Non-pigmented ciliary epithelial cell (primary cell): Measurements from ENCODE around the gene KCNJ10.
"Not testable (repeated sequence)": the region's sequence is repeated elsewhere in the genome, so short reads cannot be mapped to it uniquely, and the experiment has no call there.

ENCODE experiments used
- DNase-seq: peaks from one replicate; pipeline ENCODE4 v3.0.0-alpha.2; 2010; ENCODE audit warnings: low read depth

The KCNJ10 gene

DNA sequence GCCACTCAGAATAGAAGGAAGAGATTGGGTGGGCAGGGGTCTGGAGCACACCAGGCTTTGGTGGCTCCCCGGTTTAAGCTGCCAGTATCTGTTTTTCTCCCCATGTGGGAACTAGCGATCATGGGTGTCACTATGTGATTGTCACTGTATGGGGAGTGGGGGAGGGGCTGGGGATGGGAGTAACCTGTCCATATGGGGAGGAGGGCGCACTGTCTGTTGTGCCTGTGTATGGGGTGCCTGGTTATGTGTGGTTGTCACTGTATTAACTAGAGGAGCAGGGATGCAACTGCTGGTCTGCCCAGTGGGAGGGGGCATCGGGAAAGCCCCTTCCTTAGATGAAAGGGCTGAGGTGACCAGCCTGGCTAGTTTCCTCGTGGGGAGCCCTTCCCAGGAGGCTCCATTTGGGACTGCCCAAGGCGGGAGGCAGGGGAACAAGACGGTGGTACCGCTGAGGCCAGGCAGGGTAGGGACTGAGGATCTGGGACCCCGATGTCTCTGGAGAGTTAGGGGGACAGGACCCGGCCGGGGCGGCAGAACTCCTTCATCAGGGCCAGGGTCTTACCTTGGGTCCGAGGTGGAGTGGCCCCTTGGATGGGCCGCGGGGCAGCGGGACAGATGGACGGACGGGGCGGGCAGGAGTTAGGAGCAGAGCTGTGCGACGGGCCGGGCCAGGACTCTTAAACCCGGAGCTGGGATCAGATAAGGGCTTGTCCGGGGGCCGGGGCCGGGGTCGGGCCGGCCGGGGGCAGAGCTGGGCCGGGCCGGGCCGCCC, at the start of gene KCNJ10:
Gene KCNJ10, minus strand, starts transcription at position 701 of the 772 bp plus-strand sequence. CDS start 27,628 bp downstream, outside the sequence.
- no peak for DNase-seq

DNA sequence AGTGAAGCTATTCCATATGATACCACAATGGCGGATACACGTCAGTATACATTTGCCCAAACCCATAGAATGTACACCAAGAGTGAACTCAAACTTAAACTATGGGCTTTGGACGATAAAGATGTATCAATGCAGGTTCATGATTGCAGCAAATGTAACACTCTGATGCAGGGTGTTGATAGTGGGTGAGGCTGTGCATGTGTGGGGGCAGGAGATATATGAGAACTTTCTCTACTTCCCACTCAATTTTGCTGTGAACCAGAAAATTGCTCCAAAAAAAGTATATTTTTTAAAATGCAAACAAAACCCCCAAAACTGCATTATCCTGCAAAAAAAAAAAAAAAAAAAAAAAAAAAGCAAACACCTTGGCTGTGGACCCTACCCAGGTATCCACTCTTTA, 49.0 kb upstream of the KCNJ10 start:
- DNase-seq, result no peak

DNA sequence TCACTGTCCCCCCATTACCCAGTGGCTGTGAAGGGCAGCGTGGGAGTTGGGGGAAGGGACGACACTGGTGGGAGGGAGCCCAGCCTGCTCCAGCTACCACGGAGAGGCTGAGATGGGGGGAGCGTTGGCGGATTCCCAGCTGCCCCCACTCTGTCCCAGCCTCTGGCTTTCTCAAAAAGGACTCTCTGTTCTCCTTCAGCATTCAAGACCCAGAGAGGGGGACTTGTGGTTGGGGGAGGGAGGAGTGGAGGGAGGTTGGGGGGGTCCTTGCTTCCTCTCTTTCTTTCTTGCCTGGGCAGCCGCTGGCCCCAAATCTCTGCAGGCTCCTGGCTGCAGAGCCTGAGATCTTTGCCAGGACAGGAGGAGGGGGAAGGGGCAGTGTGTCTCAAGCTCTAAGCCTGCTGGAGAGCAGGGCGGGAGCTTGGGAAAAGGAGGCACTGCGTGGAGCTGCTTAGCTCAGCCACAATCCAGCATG, 47.8 kb upstream of the KCNJ10 start:
- no peak for DNase-seq

DNA sequence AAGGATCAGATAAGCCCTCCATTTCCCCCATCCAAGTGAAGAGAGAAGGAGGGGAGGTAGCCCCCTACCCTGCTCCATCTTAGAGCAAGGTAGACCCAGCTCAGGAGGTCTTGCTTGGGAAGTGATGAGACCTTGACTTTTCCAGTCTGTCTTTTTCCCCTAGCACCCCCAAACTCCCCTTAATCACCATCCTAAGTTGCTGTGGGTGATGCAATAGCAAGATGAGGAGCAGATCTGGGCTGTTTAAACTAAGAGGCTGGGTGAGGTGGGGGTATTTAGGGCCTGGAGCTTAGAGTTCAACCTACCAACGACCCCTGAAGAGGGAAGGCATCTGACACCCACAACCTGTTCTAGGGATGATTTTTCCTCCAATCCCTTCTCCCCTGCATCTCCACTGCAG, 47.3 kb upstream of the KCNJ10 start:
- DNase-seq, result no peak

- DNase-seq, result no peak
These were observed 46.6 kb upstream of the KCNJ10 start for GRCh38 chr1:160116283-160117147.

DNA sequence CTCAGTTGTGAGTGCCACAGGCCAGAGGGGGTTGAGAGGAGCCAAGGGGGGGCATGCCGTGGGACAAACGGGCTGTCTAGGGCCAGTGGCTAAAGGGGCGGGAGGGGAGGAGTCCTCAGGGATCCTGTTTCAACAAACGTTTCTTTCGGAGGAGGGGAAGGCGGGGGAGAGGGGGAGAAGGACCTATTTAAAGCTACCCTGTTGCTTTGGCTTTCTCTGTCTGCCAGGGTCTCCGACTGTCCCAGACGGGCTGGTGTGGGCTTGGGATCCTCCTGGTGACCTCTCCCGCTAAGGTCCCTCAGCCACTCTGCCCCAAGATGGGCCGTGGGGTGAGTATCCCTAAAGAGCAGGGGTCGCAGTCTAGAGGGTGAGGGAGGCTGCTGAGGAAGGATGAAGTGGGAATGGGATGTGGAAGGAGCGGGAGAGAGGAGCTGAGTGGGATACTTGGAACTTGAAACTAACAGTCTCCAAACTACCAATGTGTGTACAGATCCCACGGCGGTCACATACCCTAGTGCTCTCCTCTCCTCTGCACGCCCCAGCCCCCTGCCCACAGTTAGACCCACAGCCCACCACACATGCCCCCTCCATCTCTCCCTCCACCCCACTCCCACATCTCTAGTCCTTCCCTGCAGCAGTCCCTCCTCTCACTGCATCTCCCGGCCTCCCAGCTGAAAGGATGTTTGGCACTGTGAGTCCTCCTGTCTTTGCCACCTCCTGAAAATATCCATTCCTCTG, 45.8 kb upstream of the KCNJ10 start, which contains the start of gene ATP1A2:
Gene ATP1A2, plus strand, starts transcription at position 215 of the 738 bp plus-strand sequence. Its CDS starts 103 bp downstream, at position 318.
- no peak for DNase-seq

DNA sequence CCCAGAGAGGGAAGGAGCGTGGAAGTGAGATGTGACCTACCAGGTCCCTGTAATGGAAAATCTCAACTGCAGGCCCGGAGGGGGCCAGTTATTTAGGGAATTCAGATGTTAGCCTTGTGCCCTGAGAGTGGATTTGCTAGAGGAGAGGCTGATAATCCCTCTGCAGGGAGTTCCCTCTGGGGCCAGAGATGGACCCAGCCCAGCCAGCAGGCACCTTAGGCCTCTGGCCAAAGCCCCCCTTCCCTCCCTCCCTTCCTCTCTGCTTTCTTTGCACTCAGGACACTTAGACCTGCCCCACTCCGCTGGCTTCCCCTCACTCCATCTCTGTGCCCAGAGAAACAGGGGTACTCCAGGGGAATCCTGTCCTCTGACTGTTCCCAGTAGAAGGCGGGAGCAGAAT, 44.1 kb upstream of the KCNJ10 start:
- DNase-seq, result no peak

GRCh38 chr1:160113407-160113806, 43.4 kb upstream of the KCNJ10 start:
- DNase-seq, result no peak

DNA sequence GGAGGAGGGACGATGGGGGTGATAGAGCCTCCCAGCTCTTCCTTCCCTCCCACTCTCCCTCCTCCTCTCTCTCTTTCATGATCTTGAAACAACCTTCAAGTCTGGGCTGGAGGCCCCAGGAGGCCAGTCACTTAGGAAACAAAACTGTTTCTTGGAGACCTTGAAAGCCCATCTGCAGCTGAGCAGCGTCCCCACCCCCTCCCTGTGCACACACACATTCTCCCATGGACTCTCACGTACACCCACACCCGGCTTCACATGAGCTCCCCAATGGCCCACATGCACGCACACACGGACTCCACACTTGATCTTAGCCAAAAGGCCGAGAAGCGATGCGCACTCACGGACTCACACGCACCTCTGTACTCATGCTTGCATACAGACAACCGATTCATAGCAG, 42.4 kb upstream of the KCNJ10 start:
- no peak for DNase-seq

DNA sequence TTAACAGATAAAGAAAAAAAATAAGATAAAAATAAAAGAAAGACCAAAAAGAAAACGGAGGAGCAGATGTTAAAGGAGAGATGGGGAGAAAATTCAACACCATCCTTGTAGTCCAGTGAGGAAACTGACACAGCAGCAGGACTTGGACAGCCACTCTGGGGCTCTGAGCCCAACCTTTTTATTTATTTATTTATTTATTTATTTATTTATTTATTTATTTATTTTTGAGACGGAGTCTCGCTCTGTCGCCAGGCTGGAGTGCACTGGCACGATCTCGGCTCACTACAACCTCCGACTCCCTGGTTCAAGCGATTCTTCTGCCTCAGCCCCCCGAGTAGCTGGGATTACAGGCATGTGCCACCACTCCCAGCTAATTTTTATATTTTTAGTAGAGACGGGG, 41.5 kb upstream of the KCNJ10 start:
- DNase-seq, result not testable (repeated sequence)

- DNase-seq, result no peak
These were observed 39.7 kb upstream of the KCNJ10 start for GRCh38 chr1:160109686-160110085.

DNA sequence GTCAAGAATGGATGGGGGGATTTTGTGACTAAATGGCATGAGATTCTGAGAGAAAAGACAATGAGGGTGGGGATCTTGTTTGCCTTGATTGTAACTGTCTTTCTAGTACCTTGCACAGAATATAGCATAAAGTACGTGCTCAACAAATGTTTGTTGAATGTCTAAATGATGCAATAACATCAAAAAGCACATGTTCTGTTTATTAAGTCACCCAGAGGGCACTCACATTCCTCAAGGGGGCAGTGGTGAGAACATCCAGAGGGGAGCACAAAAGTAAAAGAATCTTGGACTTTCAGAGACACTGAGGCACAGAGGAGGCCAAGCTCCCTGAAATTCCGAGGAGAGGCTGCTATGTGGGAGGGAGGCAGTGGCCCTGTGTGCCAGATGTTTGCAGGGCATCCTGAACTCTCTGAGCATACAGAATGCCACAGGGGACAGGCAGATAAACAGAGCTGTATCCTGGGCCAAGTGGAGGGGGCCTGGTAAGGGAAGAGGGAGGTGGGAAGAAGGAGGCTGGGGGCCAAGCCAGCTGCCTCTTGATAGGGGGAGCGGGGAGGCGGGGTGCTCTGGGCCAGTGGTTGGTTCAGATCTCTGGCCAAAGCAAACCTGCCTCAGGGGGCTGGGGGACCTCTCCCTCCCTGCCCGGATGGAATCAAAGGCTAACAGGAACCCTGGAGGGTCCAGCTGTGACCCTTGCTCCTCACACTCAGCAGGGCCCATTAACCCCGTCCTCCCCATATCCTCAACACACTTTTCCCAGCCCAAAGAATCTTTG, 39.1 kb upstream of the KCNJ10 start:
- no peak for DNase-seq

DNA sequence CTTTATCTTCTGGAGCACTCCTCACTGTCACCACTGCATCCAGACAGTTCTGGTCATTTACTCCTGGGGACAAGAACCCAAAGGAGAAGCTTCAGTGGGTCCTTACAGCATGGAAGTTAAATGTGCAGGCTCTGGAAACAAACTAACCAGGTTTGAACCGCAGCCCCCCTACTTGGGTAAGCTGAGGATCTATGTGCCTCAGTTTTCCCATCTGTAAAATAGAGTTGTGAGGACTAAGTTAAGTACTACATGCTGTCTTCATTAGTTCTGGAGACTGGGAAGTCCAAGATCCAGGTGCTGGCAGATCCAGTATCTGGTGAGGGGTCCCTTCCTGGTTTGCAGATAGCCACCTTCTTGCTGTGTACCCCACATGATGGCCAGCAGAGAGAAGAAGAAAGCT, 37.6 kb upstream of the KCNJ10 start:
- no peak for DNase-seq

DNA sequence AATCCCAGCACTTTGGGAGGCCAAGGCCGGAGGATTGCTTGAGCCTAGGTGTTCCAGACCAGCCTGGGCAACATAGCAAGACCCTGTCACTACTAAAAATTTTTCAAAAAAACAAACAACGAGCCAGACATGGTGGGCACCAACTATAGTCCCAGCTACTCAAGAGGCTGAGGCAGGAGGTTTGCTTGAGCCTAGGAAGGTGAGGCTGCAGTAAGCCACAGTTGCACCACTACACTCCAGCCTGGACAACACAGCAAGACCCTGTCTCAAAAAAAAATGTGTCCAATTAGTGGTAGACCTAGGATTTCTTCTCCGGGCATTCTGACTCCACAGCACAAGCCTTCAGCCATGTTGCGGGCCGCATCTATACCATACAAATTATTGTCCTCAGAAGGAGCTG, 35.2 kb upstream of the KCNJ10 start:
- no peak for DNase-seq

- DNase-seq, result no peak
These were observed 34.5 kb upstream of the KCNJ10 start for GRCh38 chr1:160104486-160104885.

DNA sequence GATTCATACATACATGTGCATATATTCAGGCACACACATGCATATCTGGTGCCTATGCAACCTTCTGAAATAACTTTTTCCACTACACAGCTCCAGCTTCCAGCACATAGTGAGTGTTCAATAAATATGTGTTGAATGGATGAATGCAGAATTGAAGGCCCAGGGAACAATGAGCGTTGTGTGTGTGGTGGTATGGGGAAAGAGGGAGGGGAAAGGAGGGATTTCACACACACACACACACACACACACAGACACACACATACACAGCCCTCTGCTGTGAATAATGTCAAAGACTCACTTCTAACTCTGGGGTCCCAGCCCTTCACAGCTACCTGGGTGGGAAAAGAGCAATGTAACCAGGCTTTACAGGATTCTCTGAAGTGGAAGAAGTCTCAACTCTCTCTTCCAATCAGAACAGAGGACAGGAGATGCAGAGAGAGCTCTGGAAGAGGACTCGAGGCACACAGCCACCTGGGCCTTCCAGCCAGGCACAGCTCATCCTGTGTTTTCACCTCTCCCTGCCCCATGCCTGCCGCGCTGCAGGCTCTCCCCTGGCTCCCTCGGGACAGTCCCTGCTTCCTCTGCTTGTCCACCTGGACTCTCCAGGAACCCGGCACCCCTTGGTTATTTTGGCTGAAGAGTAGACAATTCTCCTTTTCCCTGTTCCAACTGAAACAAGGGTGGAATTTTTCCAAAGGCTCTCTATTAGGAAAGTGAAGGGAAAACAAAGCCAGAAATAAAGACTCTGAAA, 33.9 kb upstream of the KCNJ10 start:
- no peak for DNase-seq

DNA sequence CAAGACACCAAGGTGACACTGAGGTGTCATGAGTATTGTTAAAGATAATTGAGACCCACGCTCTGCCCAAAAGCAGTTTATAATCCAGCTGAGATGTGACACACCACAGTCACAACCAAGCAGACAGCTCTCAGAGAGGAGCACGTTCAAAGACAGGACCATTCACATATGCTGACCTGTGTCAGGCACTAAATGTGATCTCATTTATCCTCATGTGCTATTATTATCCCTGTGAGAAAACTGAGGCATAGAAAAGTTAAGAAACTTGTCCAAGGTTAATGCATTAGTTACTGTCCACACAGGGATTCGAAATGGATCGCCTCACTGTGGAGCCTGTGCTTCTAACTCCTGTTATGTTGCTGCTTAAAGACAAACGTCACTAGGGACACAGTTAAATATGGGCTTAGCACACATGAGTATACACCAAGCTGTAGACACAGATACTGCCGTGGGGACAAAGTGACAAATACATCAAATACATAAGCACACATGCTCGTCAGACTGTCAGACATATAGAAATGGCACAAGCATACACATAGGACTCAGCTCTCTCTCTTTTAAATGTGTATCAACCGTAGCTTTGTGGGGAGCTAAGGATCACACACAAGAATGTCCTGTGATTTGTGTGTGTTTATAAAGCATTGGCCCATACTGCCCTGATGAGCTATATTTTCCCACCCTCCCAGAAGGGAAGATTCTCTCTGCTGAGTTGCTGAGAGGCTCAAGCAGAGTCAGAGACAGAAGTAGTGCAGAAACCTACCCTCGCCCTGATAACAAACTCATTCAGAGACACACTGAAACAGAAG, 32.0 kb upstream of the KCNJ10 start:
- no peak for DNase-seq

GRCh38 chr1:160101037-160101716, 31.2 kb upstream of the KCNJ10 start:
- DNase-seq, result no peak

GRCh38 chr1:160099716-160100375, 29.9 kb upstream of the KCNJ10 start:
- DNase-seq, result no peak
